HepG2 (cell line): Measurements from ENCODE around the gene CCR8. TPM values are rescaled to one million over a fixed set of nuclear protein-coding genes. Genes with fewer than 3 reads are reported as not detected.

Source experiments
- ASH2L ChIP-seq: fragments of 300-600, 200-600 bp; sonication (generic); IDR thresholded peaks from 2 replicates; pipeline ENCODE4 v1.7.0; 2017; ENCODE audit warnings: low read depth, mild to moderate bottlenecking, moderate library complexity, mixed read lengths, low read length; ENCODE audit not compliant: insufficient read length
- CREB1 ChIP-seq, 2 experiments: fragments of 450-650 bp in 1 of 2; IDR thresholded peaks; 2 replicates each; pipeline ENCODE4 v1.6.1; 2016 to 2017; ENCODE audit warnings: control low read depth in 1 of 2, mild to moderate bottlenecking in 1 of 2, missing compliant biosample characterization in 1 of 2, missing genetic modification characterization in 1 of 2
- ELF1 ChIP-seq: sonication (generic); formaldehyde crosslinking; IDR thresholded peaks from 2 replicates; pipeline ENCODE4 v1.4.0; 2020; ENCODE audit warnings: missing genetic modification reagents
- GABPA ChIP-seq, 2 experiments: IDR thresholded peaks; 2 replicates each; pipeline ENCODE4 v1.6.1; 2011 to 2016; ENCODE audit warnings: low read depth in 2 of 2, low read length in 1 of 2, missing biosample characterization in 1 of 2, missing genetic modification characterization in 1 of 2
- GATAD2A ChIP-seq: IDR thresholded peaks from 2 replicates; pipeline ENCODE4 v1.6.1; 2016
- HNF1B ChIP-seq: sonication (generic); formaldehyde crosslinking; IDR thresholded peaks from 2 replicates; pipeline ENCODE4 v1.5.1; 2020; ENCODE audit warnings: mild to moderate bottlenecking, moderate library complexity, missing genetic modification reagents
- HNF4G ChIP-seq, 2 experiments: sonication (generic) in 1 of 2; formaldehyde crosslinking in 1 of 2; IDR thresholded peaks; 2 replicates each; pipeline versions ENCODE4 v1.4.0 to v1.6.1; 2011 to 2020; ENCODE audit warnings: borderline replicate concordance in 2 of 2, low read depth in 2 of 2, mild to moderate bottlenecking in 2 of 2, low read length in 1 of 2, missing genetic modification reagents in 1 of 2, moderate library complexity in 1 of 2
- IKZF5 ChIP-seq: IDR thresholded peaks from 2 replicates; pipeline ENCODE4 v1.6.1; 2018; ENCODE audit warnings: missing genetic modification reagents, mild to moderate bottlenecking, missing compliant biosample characterization
- JUNB ChIP-seq: sonication (generic); formaldehyde crosslinking; IDR thresholded peaks from 2 replicates; pipeline ENCODE4 v1.8.0; 2022; ENCODE audit warnings: missing genetic modification reagents, mild to moderate bottlenecking, borderline replicate concordance
- KDM5A ChIP-seq: fragments of 200-600 bp; sonication (generic); IDR thresholded peaks from 2 replicates; pipeline ENCODE4 v1.7.0; 2018; ENCODE audit warnings: antibody characterized with exemption, mild to moderate bottlenecking, low read length, borderline replicate concordance
- MEF2D ChIP-seq: sonication (generic); formaldehyde crosslinking; IDR thresholded peaks from 2 replicates; pipeline ENCODE4 v1.5.1; 2020; ENCODE audit warnings: mild to moderate bottlenecking, missing genetic modification reagents
- MEIS1 ChIP-seq: sonication (generic); formaldehyde crosslinking; IDR thresholded peaks from 2 replicates; pipeline ENCODE4 v1.9.0; 2021; ENCODE audit warnings: mild to moderate bottlenecking, missing genetic modification reagents, moderate library complexity, borderline replicate concordance
- MIER2 ChIP-seq: IDR thresholded peaks from 2 replicates; pipeline ENCODE4 v1.6.1; 2016; ENCODE audit warnings: missing biosample characterization, missing genetic modification reagents
- NCOR1 ChIP-seq: fragments of 200-600 bp; sonication (generic); IDR thresholded peaks from 2 replicates; pipeline ENCODE4 v1.7.0; 2017; ENCODE audit warnings: antibody characterized with exemption, low read length, borderline replicate concordance
- NFKBIZ ChIP-seq: IDR thresholded peaks from 2 replicates; pipeline ENCODE4 v1.6.1; 2018; ENCODE audit warnings: missing genetic modification reagents, missing compliant biosample characterization
- NPAS2 ChIP-seq: sonication (generic); formaldehyde crosslinking; IDR thresholded peaks from 2 replicates; pipeline ENCODE4 v1.8.0; 2022; ENCODE audit warnings: mild to moderate bottlenecking, missing genetic modification reagents, borderline replicate concordance
- PLRG1 ChIP-seq: fragments of 450-650 bp; conservative IDR thresholded peaks from 2 replicates; pipeline ENCODE4 v1.6.1; 2016
- RFX3 ChIP-seq: IDR thresholded peaks from 2 replicates; pipeline ENCODE4 v1.6.1; 2016; ENCODE audit warnings: missing biosample characterization, missing genetic modification reagents
- SMYD3 ChIP-seq: sonication (generic); formaldehyde crosslinking; IDR thresholded peaks from 2 replicates; pipeline ENCODE4 v1.8.1; 2023; ENCODE audit warnings: mild to moderate bottlenecking, missing genetic modification reagents
- YEATS2 ChIP-seq: sonication (generic); formaldehyde crosslinking; IDR thresholded peaks from 2 replicates; pipeline ENCODE4 v1.4.0; 2020; ENCODE audit warnings: missing genetic modification reagents, borderline replicate concordance
- ZNF225 ChIP-seq: sonication (generic); formaldehyde crosslinking; IDR thresholded peaks from 2 replicates; pipeline ENCODE4 v1.4.0; 2020; ENCODE audit warnings: mild to moderate bottlenecking, missing genetic modification reagents
- ZNF331 ChIP-seq: sonication (generic); formaldehyde crosslinking; IDR thresholded peaks from 2 replicates; pipeline ENCODE4 v1.4.0; 2020; ENCODE audit warnings: missing genetic modification reagents
- polyA plus RNA-seq, 8 experiments: library from polyadenylated mRNA; depleted of rRNA in 3 of 8; stranded (reverse) in 7 of 8; unstranded in 1 of 8; fragments of >200 nt; fragmentation: Illumina TruSeq in 4 of 8; extraction: Trizol in 4 of 8; gene quantifications; 2 replicates each; pipeline versions ENCODE4 v1.2.1 to v1.2.3, GENCODE V29; 2011 to 2016; ENCODE audit warnings: low read depth in 4 of 8, missing spikeins in 1 of 8, mixed read lengths in 1 of 8; ENCODE audit not compliant: insufficient read depth in 1 of 8
- total RNA-seq, 5 experiments: library from RNA; depleted of rRNA; stranded (reverse); fragments of >200 nt; fragmentation: Illumina TruSeq; extraction: Trizol; gene quantifications; 2 replicates each; pipeline ENCODE4 v1.2.3, GENCODE V29; 2016; ENCODE audit warnings: low read depth in 1 of 5
- TF ChIP-seq, protein P1 (sequence below): sonication (generic); formaldehyde crosslinking; IDR thresholded peaks from 2 replicates; pipeline ENCODE4 v1.5.1; 2020; ENCODE audit warnings: mild to moderate bottlenecking, missing genetic modification reagents, moderate library complexity

Gene CCR8
- total and polyA plus RNA-seq, 2 of the 13 experiments (the other 11 are each of a cell fraction or from before 2014, with no cell fraction given), result not detected

DNA sequence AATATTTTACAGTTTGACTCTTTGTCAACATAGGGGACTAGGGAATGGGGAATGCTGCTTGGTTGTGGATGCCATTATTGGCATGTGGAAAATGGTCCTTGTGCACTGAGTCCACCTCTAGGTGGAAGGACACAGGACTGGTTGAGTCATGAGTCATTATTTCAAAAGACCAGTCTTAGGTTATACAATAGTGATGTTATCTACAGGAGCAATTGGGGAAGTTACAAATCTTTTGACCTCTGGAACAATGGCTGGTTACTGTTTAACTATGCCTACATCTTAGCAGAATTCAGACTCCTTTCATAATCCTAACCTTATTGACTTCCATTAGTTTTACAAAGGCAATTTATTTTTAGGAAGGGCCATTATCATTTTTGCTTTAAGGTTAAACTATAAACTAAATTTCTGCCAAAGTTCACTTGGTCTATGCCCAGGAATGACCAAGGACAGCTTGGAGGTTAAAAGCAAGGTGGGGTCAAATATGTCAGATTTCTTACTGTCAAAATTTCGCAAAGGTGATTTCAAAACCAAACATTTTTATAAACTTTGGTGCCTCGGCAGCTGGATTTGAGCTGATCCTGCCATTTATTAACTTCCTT, 11.8 kb upstream of the CCR8 start (continued):
- TF ChIP-seq GABPA (IDR thresholded peaks at IDR 0.05; ENCODE audit: low read depth, low read length), result no peak
- TF ChIP-seq GABPA (CRISPR knock-in tag; IDR thresholded peaks at IDR 0.05; ENCODE audit: low read depth), result peak; percentile 50; the same call in 1 of the 2 replicates
- peak; percentile 77; the same call in 1 of the 2 replicates for TF ChIP-seq SMYD3 (CRISPR knock-in tag)
- TF ChIP-seq HNF4G (IDR thresholded peaks at IDR 0.05; ENCODE audit: borderline replicate concordance, low read depth, low read length), result peak; percentile 85
- peak; percentile 60; the same call in 1 of the 2 replicates for TF ChIP-seq HNF4G (CRISPR knock-in tag; IDR thresholded peaks at IDR 0.05; ENCODE audit: borderline replicate concordance, low read depth)
- peak; percentile 42; the same call in 1 of the 2 replicates for TF ChIP-seq ELF1
- 0 out of 2 replicates have a peak, but pooled peaks have one; percentile 8 for TF ChIP-seq RFX3 (CRISPR knock-in tag)
- TF ChIP-seq GATAD2A (CRISPR knock-in tag), result peak; percentile 94
- TF ChIP-seq KDM5A, result no peak; the same call in 1 of the 2 replicates
- TF ChIP-seq HNF1B (CRISPR knock-in tag), result peak; percentile 98
- TF ChIP-seq ZNF225, result no peak
- TF ChIP-seq PLRG1, result no peak
- peak; percentile 50; the same call in 1 of the 2 replicates for TF ChIP-seq YEATS2
- TF ChIP-seq NFKBIZ, result peak; percentile 79; the same call in 1 of the 2 replicates
- peak; percentile 57; the same call in 1 of the 2 replicates for TF ChIP-seq CREB1 (IDR thresholded peaks at IDR 0.05)
- peak; percentile 81 for TF ChIP-seq CREB1 (CRISPR knock-in tag; IDR thresholded peaks at IDR 0.05)
- TF ChIP-seq, protein P1, sequence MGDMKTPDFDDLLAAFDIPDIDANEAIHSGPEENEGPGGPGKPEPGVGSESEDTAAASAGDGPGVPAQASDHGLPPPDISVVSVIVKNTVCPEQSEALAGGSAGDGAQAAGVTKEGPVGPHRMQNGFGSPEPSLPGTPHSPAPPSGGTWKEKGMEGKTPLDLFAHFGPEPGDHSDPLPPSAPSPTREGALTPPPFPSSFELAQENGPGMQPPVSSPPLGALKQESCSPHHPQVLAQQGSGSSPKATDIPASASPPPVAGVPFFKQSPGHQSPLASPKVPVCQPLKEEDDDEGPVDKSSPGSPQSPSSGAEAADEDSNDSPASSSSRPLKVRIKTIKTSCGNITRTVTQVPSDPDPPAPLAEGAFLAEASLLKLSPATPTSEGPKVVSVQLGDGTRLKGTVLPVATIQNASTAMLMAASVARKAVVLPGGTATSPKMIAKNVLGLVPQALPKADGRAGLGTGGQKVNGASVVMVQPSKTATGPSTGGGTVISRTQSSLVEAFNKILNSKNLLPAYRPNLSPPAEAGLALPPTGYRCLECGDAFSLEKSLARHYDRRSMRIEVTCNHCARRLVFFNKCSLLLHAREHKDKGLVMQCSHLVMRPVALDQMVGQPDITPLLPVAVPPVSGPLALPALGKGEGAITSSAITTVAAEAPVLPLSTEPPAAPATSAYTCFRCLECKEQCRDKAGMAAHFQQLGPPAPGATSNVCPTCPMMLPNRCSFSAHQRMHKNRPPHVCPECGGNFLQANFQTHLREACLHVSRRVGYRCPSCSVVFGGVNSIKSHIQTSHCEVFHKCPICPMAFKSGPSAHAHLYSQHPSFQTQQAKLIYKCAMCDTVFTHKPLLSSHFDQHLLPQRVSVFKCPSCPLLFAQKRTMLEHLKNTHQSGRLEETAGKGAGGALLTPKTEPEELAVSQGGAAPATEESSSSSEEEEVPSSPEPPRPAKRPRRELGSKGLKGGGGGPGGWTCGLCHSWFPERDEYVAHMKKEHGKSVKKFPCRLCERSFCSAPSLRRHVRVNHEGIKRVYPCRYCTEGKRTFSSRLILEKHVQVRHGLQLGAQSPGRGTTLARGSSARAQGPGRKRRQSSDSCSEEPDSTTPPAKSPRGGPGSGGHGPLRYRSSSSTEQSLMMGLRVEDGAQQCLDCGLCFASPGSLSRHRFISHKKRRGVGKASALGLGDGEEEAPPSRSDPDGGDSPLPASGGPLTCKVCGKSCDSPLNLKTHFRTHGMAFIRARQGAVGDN (CRISPR knock-in tag), result no peak
- peak; percentile 93 for TF ChIP-seq JUNB (CRISPR knock-in tag)
- TF ChIP-seq IKZF5 (CRISPR knock-in tag), result peak; percentile 85
- TF ChIP-seq NPAS2 (CRISPR knock-in tag), result no peak
- TF ChIP-seq MEIS1 (CRISPR knock-in tag), result peak; percentile 75; the same call in 1 of the 2 replicates
- TF ChIP-seq MIER2 (CRISPR knock-in tag), result peak; percentile 89
- peak; percentile 96 for TF ChIP-seq NCOR1
- TF ChIP-seq ASH2L, result peak; percentile 77
- peak; percentile 97 for TF ChIP-seq ZNF331 (CRISPR knock-in tag)
- peak; percentile 82 for TF ChIP-seq MEF2D (CRISPR knock-in tag)
